Measurements from ENCODE around the gene FAF1. TPM values are rescaled to one million over a fixed set of nuclear protein-coding genes. Genes with fewer than 3 reads are reported as not detected.

The FAF1 gene
- total RNA-seq, 2 experiments from 2014 or later: 42.3 to 114 TPM

- no peak for DNase-seq (ENCODE audit: low spot score)
- POLR2A ChIA-PET: interaction anchor here (0.8 to 1.5 kb wide), 4 partner anchors 10 to 23 kb away, joined by 3 to 8 read pairs (median 4); no protein-coding TSS in a partner anchor
These were observed 36.0 kb upstream of the FAF1 start for GRCh38 chr1:50996083-50996482.

GRCh38 chr1:50995651-50996050 lies 35.6 kb upstream of the FAF1 start:
- BruUV-seq (replicated peaks): no TSS peak
- intact Hi-C loops (cut with micrococcal nuclease; ENCODE audit: unreplicated experiment): no loop called here

More at GRCh38 chr1:50996083-50996482, 36.0 kb upstream of the FAF1 start:
- no peak for TF ChIP-seq CTCF (conservative IDR thresholded peaks at IDR 0.05; ENCODE audit: low read length)
- H3K4me3 ChIP-seq (ENCODE audit: low read depth, low read length, poor library complexity, severe bottlenecking): no peak overlapping the region
- intact Hi-C loops (cut with micrococcal nuclease; ENCODE audit: unreplicated experiment): no loop called here
- CTCF ChIA-PET (ENCODE audit: unreplicated experiment): interaction anchor here (0.5 kb wide), 1 partner anchor 79 kb away, joined by 3 read pairs; no protein-coding TSS in a partner anchor
- H3K4me1 ChIP-seq (ENCODE audit: insufficient read depth, low read length, poor library complexity, severe bottlenecking): peaks cover 22% of the 10 kb centered on the region
- H2AFZ ChIP-seq (ENCODE audit: low read length): no peak overlapping the region
- H3K27ac ChIP-seq (ENCODE audit: low read depth, low read length, poor library complexity, severe bottlenecking): no peak overlapping the region
- H3K36me3 ChIP-seq (ENCODE audit: insufficient read depth, low read length): no peaks in the 10 kb centered on the region
- no peaks in the 10 kb centered on the region for H4K20me1 ChIP-seq (ENCODE audit: insufficient read depth, low read length)
- H3K9me2 ChIP-seq (ENCODE audit: insufficient read depth, low read length): no peaks in the 10 kb centered on the region
- no peaks in the 10 kb centered on the region for H3K79me2 ChIP-seq (ENCODE audit: insufficient read depth, low read depth, low read length)
- no TSS peak for BruUV-seq (replicated peaks)
- no peak overlapping the region for H3K4me2 ChIP-seq (ENCODE audit: low read length)
- peaks cover 13% of the 10 kb centered on the region; the same call in 1 of the 2 replicates for H3K9me3 ChIP-seq (ENCODE audit: low read length)

GRCh38 chr1:50994997-50995396 lies 34.9 kb upstream of the FAF1 start:
- TF ChIP-seq EZH2phosphoT487 (IDR thresholded peaks at IDR 0.05; ENCODE audit: borderline replicate concordance, low read depth, low read length) (no peak), CTCF (conservative IDR thresholded peaks at IDR 0.05; ENCODE audit: low read length) (no peak)
- H3K9me3 ChIP-seq (ENCODE audit: low read length): peaks cover 13% of the 10 kb centered on the region; the same call in 1 of the 2 replicates
- no peaks in the 10 kb centered on the region for H3K9me2 ChIP-seq (ENCODE audit: insufficient read depth, low read length)
- intact Hi-C loops (cut with micrococcal nuclease; ENCODE audit: unreplicated experiment): no loop called here
- CTCF ChIA-PET (ENCODE audit: unreplicated experiment): no interaction called here
- no peak overlapping the region for H2AFZ ChIP-seq (ENCODE audit: low read length)
- no peak overlapping the region for H3K27ac ChIP-seq (ENCODE audit: low read depth, low read length, poor library complexity, severe bottlenecking)
- H3K4me1 ChIP-seq (ENCODE audit: insufficient read depth, low read length, poor library complexity, severe bottlenecking): peaks cover 11% of the 10 kb centered on the region
- H3K4me2 ChIP-seq (ENCODE audit: low read length): no peak overlapping the region
- H4K20me1 ChIP-seq (ENCODE audit: insufficient read depth, low read length): no peaks in the 10 kb centered on the region
- H3K79me2 ChIP-seq (ENCODE audit: insufficient read depth, low read depth, low read length): no peaks in the 10 kb centered on the region
- POLR2A ChIA-PET: no interaction called here
- no peak overlapping the region for H3K4me3 ChIP-seq (ENCODE audit: low read depth, low read length, poor library complexity, severe bottlenecking)
- no peak for DNase-seq (ENCODE audit: low spot score)
- no TSS peak for BruUV-seq (replicated peaks)
- H3K36me3 ChIP-seq (ENCODE audit: insufficient read depth, low read length): no peaks in the 10 kb centered on the region

More at GRCh38 chr1:50995651-50996050, 35.6 kb upstream of the FAF1 start:
- Histone ChIP-seq H3K79me2 (ENCODE audit: insufficient read depth, low read depth, low read length) (no peaks in the 10 kb centered on the region), H3K9me2 (ENCODE audit: insufficient read depth, low read length) (no peaks in the 10 kb centered on the region), H3K27ac (ENCODE audit: low read depth, low read length, poor library complexity, severe bottlenecking) (no peak overlapping the region), H3K9me3 (ENCODE audit: low read length) (peaks cover 13% of the 10 kb centered on the region; the same call in 1 of the 2 replicates), H3K36me3 (ENCODE audit: insufficient read depth, low read length) (no peaks in the 10 kb centered on the region), H3K4me2 (ENCODE audit: low read length) (no peak overlapping the region), H3K4me1 (ENCODE audit: insufficient read depth, low read length, poor library complexity, severe bottlenecking) (peaks cover 18% of the 10 kb centered on the region), H4K20me1 (ENCODE audit: insufficient read depth, low read length) (no peaks in the 10 kb centered on the region), H3K4me3 (ENCODE audit: low read depth, low read length, poor library complexity, severe bottlenecking) (no peak overlapping the region), H2AFZ (ENCODE audit: low read length) (no peak overlapping the region)
- POLR2A ChIA-PET: interaction anchor here (0.8 to 1.5 kb wide), 4 partner anchors 10 to 23 kb away, joined by 3 to 8 read pairs (median 4); no protein-coding TSS in a partner anchor
- TF ChIP-seq EZH2phosphoT487 (IDR thresholded peaks at IDR 0.05; ENCODE audit: borderline replicate concordance, low read depth, low read length) (no peak), CTCF (conservative IDR thresholded peaks at IDR 0.05; ENCODE audit: low read length) (no peak)
- no peak for DNase-seq (ENCODE audit: low spot score)
- CTCF ChIA-PET (ENCODE audit: unreplicated experiment): no interaction called here

All from OCI-LY7 (cell line).